NCI-H187 treated with DMSO at 0.1 percent for 48 hours (cell line): ENCODE data around the gene DUS1L.

Experiments used
- DNase-seq: peaks from one replicate; lab custom pipeline; 2025; lab: John Stamatoyannopoulos, UW

DUS1L gene

DNA sequence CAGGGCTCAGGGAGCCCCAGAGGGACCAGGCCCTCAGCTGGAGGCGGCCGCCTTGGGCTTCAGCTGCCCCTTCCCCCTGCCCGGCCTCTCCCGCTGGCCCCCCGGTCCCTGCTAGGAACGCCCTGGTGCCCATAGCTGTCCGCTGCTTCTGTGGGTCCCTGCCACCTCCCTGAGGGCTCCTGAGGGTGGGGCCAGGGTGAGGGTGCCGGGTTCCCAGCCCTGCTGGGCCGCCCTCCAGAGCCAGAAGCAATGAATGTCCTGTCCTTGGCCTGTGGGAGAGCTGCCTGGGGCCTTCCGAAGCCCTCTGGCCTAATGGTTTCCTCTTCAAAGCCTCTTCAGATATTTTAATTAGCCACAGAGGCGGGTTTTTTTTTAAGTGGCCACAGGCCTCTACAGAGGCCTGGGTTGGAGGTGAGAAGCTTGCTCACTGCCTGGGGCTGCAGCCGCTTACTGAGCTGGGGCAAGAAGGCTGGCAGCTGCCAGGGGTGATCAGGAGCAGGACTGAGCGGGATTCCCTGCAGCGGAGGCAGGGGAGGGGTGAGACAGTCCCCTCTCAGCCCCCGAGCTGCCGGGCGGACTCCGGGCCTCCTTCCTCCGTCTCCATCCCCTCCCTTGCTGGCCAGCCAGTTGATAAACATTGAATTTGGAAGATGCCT is 52.8 kb downstream of the DUS1L start:
- DNase-seq = no peak

DNA sequence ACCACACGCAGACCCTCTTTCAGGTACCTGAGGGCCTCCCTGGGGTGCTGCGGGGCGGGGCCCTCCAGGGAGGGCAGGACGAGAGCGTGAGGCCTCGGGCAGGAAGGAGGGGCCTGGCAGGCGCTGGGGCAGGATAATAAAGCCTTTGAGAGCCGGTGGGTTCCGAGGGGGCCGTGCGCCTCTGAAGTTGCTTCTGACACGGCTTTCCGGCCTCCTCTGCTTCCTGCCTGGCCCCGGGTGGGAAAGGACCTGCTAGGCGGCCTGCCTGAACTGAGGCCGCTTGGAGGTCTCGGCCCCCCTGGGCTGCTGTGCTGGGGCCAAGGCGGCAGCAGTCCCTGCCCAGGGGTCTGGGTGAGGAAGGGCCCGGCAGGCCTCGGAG is 53.4 kb downstream of the DUS1L start:
- DNase-seq = no peak

DNA sequence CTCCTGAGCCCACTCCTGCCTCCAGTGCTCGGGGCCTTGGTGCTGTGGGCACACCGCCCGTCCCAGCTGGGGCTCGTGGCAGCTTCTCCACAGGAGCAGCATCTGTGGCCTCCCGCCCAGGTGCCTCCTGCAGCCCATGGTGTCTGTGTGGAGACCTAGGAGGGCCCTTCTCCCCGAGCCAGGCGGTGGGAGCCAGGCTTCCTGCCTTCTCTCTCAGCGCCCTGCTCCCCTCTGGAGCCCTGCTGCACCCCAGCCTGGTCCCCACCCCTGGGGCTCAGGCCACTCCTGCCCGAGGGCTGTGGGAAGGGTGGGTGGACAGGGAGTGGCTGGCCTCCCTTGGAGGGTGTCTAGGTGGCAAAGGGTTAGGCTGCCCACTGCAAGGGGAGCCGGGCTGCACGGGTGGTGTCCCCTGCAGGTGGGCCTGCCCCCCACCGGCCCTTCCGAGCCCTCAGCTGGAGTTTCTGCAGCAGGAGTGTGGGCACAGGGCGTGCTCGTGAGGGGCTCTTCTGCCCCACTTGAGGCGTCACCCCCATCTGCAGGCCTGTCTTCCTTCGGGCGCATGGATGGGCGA is 53.9 kb downstream of the DUS1L start:
- no peak for DNase-seq

DNA sequence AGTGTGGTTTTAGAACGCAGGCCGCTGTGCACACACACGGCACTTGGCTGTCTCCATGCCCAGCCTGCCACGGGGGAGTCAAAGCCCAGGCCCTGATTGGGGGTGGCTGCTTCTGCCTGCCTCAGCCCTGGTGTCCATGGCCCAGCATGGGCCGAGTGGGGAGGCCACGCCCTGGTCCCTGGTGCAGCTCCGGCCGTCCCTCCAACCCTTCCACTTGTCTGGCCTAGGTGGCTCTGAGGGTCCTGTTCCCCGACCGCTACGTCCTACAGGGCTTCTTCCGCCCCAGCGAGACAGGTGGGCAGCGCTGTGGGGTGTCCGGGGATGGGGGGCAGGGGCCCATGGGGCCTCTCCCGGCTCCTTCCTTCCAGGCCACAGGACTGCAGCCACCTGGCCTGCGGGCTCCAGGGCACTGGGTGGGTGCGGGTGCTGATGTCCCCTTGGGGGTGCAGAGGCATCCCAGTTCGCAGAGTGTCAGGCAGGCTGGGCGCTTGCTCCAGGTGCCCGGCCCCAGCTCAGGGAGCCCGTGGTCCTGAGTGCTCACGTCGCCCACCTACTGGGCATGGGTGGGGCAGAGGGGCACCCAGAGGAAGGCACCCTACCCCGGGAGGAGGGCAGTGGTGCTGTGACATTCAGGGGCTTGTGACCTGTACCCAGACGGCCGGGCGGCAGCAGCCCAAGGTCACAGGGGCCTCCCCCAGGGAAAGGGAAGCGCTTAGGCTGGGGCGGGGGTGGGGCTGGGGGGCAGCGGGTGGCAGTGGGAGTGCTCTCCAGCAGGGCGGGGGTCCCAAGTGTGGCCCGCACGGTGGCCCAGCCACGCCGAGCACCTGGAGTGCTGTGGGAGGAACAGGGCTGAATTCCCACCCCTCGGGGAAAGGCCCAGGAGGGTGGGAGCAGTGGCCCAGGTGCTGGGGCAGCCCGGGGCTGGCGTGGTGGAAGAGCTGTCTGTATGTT is 54.8 kb downstream of the DUS1L start:
- DNase-seq = no peak

DNA sequence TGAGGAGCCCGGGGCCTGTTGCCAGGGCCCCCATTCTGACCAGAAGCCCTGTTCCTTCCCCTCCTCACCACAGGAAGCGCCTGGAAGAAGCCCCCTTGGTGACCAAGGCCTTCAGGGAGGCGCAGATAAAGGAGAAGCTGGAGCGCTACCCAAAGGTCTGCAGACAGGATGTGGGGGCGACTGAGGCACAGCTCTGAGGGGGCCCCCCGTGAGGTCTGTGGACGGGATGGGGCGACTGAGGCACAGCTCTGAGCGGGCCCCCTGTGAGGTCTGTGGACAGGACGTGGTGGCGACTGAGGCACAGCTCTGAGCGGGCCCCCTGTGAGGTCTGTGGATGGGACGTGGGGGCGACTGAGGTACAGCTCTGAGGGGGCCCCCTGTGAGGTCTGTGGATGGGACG is 56.2 kb downstream of the DUS1L start:
- DNase-seq = no peak

DNA sequence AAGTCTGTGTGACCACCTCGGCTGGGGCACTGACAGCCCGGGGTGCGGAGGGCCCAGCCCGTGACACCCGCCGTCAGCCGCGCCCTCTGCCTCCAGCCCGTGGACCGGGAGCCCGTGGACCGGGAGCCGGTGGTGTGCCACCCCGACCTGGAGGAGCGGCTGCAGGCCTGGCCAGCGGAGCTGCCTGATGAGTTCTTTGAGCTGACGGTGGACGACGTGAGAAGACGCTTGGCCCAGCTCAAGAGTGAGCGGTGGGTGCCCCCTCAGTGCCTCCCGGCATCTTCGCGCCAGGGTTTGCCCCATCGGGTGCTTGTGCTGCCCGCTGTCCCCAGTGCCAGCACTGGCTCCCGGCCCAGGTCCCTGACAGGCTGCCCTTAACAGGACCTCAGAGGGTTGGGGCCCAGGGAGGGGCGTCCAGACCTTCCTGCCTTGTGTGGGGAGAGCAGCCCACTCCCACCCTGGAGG is 56.6 kb downstream of the DUS1L start:
- DNase-seq = no peak

DNA sequence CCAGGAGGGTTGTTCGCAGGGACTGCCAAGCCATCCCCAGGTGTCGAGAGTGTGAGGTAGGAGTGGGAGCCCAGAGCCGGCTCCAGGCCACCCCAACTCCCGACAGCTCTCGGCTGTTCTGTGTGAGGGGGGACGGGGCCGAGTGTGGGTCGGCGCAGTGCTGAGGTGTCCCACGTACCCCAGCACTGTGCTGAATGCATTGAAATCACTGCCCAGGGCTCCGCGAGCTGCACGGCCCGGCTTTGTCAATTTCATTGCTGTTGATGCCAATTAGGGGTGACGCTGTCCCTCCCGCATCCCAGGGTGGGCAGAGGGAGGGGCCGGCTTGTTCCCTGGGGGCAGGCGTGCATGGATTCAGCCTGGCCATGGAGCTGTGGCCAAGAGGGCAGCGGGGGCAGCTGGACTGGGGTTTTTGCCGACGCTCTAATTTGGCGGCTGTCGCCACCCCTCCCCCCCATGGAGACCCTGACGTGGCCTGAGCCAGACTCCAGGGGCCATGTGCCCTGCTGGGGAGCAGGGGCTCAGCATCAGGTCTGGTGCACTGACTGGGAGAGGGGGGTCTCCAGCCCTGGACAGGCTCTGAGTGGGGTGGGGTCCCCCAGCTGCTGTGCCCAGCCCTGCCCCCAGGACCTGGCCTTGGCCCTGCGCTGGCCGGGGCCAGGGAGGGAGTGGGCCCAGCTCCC is 57.2 kb downstream of the DUS1L start:
- no peak for DNase-seq
